A673 (cell line): ENCODE results near the gene CRB1. TPM values are rescaled to one million over a fixed set of nuclear protein-coding genes. Genes with fewer than 3 reads are reported as not detected.

Experiments used
- BruUV-seq: library from RNA; stranded (reverse); fragments of 400-500 nt; replicated peaks from 2 replicates; lab custom pipeline; 2021; lab: Mats Ljungman, UMichigan
- CTCF ChIA-PET: fragments of 300-600 bp; sonication (Branson Sonifier 250); formaldehyde crosslinking; loops from one replicate; lab custom pipeline; 2022; ENCODE audit warnings: antibody characterized with exemption; lab: Charles Lee
- POLR2A ChIA-PET: fragments of 300-600 bp; sonication (Branson Sonifier 250); formaldehyde crosslinking; loops from one replicate; lab custom pipeline; 2022; ENCODE audit warnings: antibody characterized with exemption; ENCODE audit not compliant: low non-redundant PET; lab: Charles Lee
- DNase-seq: peaks from one replicate; pipeline ENCODE4 v3.0.0-alpha.2; 2015; ENCODE audit warnings: low spot score
- H3K27ac ChIP-seq: fragments of 200-600 bp; sonication (generic); 2 replicates; pipeline ENCODE4 v1.5.1; 2016; ENCODE audit warnings: mixed run types, low read depth, mild to moderate bottlenecking, mixed read lengths, antibody characterized with exemption, low read length; ENCODE audit not compliant: poor library complexity, severe bottlenecking
- H3K27me3 ChIP-seq: fragments of 200-600 bp; sonication (generic); replicated peaks from 2 replicates; pipeline ENCODE4 v1.6.1; 2017; ENCODE audit warnings: mixed run types, low read depth, mild to moderate bottlenecking, mixed read lengths, antibody characterized with exemption, low read length; ENCODE audit not compliant: insufficient read depth, poor library complexity
- H3K36me3 ChIP-seq: fragments of 200-600 bp; sonication (generic); 2 replicates; pipeline ENCODE4 v1.6.1; 2016; ENCODE audit warnings: mixed run types, mild to moderate bottlenecking, mixed read lengths, antibody characterized with exemption, low read length; ENCODE audit not compliant: insufficient read depth, poor library complexity, severe bottlenecking
- H3K4me1 ChIP-seq: fragments of 200-600 bp; sonication (generic); 2 replicates; pipeline ENCODE4 v1.6.1; 2017; ENCODE audit warnings: mixed run types, mild to moderate bottlenecking, mixed read lengths, antibody characterized with exemption, low read length; ENCODE audit not compliant: insufficient read depth, poor library complexity, severe bottlenecking
- H3K4me3 ChIP-seq: fragments of 200-600 bp; sonication (generic); 2 replicates; pipeline ENCODE4 v1.5.1; 2016; ENCODE audit warnings: low read depth, mixed run types, mild to moderate bottlenecking, mixed read lengths, low read length; ENCODE audit not compliant: poor library complexity, severe bottlenecking
- H3K9me3 ChIP-seq: fragments of 200-600 bp; sonication (generic); 2 replicates; pipeline ENCODE4 v1.6.1; 2016; ENCODE audit warnings: mixed run types, low read depth, mild to moderate bottlenecking, mixed read lengths, antibody characterized with exemption, low read length; ENCODE audit not compliant: poor library complexity, severe bottlenecking
- EZH2 ChIP-seq: fragments of 200-600 bp; sonication (generic); IDR thresholded peaks from 2 replicates; pipeline ENCODE4 v1.6.1; 2017; ENCODE audit warnings: borderline replicate concordance, low read depth, mild to moderate bottlenecking, mixed read lengths, antibody characterized with exemption, low read length; ENCODE audit not compliant: poor library complexity, severe bottlenecking
- intact Hi-C: fragments of 100-400 bp; cut with micrococcal nuclease; formaldehyde crosslinking; loops from one replicate; pipeline ENCODE4 v1.10.0; 2022; ENCODE audit not compliant: unreplicated experiment
- total RNA-seq: library from RNA; stranded (reverse); gene quantifications from 2 replicates; pipeline ENCODE4 v1.2.3, GENCODE V29; 2021
- TF ChIP-seq, protein P1 (sequence below): fragments of 300-800, 200-600 bp; sonication (generic); conservative IDR thresholded peaks from 2 replicates; pipeline ENCODE4 v1.5.1; 2017; ENCODE audit warnings: low read depth, mild to moderate bottlenecking, antibody characterized with exemption, low read length, moderate library complexity, mixed read lengths

The CRB1 gene
- total RNA-seq, 1 experiment from 2014 or later = not detected

DNA sequence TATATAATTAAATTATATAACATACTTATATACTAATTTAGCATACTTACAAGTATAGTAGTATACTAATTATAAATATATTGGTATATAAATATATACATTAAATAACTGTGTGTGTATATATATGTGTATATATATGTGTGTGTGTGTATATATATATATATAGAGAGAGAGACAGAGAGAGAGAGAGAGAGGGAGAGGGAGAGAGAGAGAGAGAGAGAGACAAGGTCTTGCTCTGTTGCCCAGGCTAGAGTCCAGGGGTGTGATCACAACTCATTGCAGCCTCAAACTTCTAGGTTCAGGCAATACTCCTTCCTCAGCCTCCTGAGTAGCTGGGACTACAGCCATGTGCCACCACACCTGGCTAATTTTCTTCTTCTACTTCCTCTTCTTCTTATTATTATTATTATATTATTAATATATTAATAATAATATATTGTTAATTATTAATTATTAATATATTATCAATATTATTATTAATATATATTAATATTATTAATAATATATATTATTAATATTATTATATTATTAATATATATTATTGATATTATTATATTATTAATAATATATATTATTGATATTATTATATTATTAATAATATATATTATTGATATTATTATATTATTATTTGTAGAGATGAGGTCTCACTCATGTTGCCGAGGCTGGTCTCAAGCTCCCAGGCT, 185.5 kb downstream of the CRB1 start:
- Histone ChIP-seq H3K36me3 (no peaks in the 10 kb centered on the region), H3K4me3 (no peak overlapping the region), H3K27ac (no peak overlapping the region), H3K27me3 (no peaks in the 10 kb centered on the region), H3K4me1 (no peaks in the 10 kb centered on the region), H3K9me3 (no peaks in the 10 kb centered on the region)
- no TSS peak for BruUV-seq
- ChIA-PET CTCF (no interaction called here), POLR2A (no interaction called here)
- intact Hi-C loops = no loop called here
- DNase-seq = no peak
- TF ChIP-seq EZH2 = no peak
- TF ChIP-seq, protein P1, sequence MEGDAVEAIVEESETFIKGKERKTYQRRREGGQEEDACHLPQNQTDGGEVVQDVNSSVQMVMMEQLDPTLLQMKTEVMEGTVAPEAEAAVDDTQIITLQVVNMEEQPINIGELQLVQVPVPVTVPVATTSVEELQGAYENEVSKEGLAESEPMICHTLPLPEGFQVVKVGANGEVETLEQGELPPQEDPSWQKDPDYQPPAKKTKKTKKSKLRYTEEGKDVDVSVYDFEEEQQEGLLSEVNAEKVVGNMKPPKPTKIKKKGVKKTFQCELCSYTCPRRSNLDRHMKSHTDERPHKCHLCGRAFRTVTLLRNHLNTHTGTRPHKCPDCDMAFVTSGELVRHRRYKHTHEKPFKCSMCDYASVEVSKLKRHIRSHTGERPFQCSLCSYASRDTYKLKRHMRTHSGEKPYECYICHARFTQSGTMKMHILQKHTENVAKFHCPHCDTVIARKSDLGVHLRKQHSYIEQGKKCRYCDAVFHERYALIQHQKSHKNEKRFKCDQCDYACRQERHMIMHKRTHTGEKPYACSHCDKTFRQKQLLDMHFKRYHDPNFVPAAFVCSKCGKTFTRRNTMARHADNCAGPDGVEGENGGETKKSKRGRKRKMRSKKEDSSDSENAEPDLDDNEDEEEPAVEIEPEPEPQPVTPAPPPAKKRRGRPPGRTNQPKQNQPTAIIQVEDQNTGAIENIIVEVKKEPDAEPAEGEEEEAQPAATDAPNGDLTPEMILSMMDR = no peak

DNA sequence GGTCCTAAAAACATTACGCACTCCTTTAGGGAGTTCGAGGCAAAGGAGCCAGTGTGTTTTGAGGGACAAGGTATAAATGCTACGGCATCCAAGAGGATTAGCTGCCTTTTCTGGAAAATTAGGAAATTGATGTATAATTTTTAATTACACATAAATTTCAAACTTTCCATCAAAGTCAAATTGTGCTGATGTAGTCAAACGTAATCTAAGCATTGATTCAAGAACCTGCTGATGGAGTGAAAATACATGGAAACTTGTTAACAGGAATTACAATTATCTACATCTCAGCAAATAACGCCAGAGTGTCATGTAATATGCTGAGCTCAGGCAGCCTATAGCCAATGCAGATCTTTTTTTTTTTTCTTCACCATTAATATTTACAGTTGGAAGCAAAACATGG, 194.5 kb downstream of the CRB1 start:
- no TSS peak for BruUV-seq
- ChIA-PET CTCF (no interaction called here), POLR2A (interaction anchor here (0.6 to 0.7 kb wide), 2 partner anchors 61 to 107 kb away, joined by 3 to 4 read pairs; no protein-coding TSS in a partner anchor)
- TF ChIP-seq, protein P1 = no peak
- no peak for TF ChIP-seq EZH2
- H3K4me3 ChIP-seq = no peak overlapping the region
- DNase-seq = no peak
- no peaks in the 10 kb centered on the region for H3K36me3 ChIP-seq
- peaks cover 9% of the 10 kb centered on the region for H3K4me1 ChIP-seq
- intact Hi-C loops = no loop called here
- no peaks in the 10 kb centered on the region for H3K9me3 ChIP-seq
- no peak overlapping the region for H3K27ac ChIP-seq
- no peaks in the 10 kb centered on the region for H3K27me3 ChIP-seq

DNA sequence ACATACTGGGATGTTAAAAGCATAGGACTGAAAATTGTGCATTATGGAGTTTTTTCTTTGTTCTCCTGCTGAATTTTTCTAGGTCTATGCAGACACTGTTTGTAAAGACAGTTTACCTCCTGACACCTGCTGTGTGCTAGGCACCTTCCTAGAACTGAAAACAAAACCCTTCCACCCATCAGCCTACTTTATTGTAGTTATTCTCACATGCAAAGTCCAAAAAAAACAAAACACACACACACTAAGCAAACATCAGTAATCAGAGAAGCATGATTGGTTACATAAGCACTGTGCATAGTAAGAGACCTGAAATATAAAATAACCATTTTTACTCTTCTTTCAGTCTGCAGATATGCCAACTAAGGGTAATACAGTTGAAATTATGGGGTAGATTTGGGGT, 195.1 kb downstream of the CRB1 start:
- H3K9me3 ChIP-seq = no peaks in the 10 kb centered on the region
- DNase-seq = no peak
- TF ChIP-seq, protein P1 = no peak
- no peak for TF ChIP-seq EZH2
- no peaks in the 10 kb centered on the region for H3K36me3 ChIP-seq
- no peak overlapping the region for H3K27ac ChIP-seq
- no peaks in the 10 kb centered on the region for H3K27me3 ChIP-seq
- intact Hi-C loops = no loop called here
- BruUV-seq = no TSS peak
- no peak overlapping the region for H3K4me3 ChIP-seq
- POLR2A ChIA-PET = interaction anchor here (0.7 kb wide), 1 partner anchor 108 kb away, joined by 3 read pairs; no protein-coding TSS in a partner anchor
- peaks cover 9% of the 10 kb centered on the region for H3K4me1 ChIP-seq
- CTCF ChIA-PET = no interaction called here
